ENCODE data around the gene ZCCHC7. TPM values are rescaled to one million over a fixed set of nuclear protein-coding genes. Genes with fewer than 3 reads are reported as not detected.
A peak's percentile ranks its signal among the peaks of the same experiment; 100 is the strongest.
"Not testable (repeated sequence)": the region's sequence is repeated elsewhere in the genome, so short reads cannot be mapped to it uniquely, and the experiment has no call there.

Gene ZCCHC7
- total RNA-seq, 2 donors from 2014 or later = 20.7 to 25.7 TPM

- Mint-ChIP-seq H3K4me3 (no peak overlapping the region), H3K27ac (no peak overlapping the region), H3K4me1 (ENCODE audit: low read depth in 2 of 2) (peaks cover 7 to 16% of the 10 kb centered on the region in 2 donors), H3K36me3 (peaks cover 7% of the 10 kb centered on the region), H3K27me3 (no peaks in the 10 kb centered on the region), H3K9me3 (no peaks in the 10 kb centered on the region)
- no peak for DNase-seq (ENCODE audit: low spot score)
- no peak for ATAC-seq
Measured at GRCh38 chr9:37141015-37141414, 20.6 kb downstream of the ZCCHC7 start.

DNA sequence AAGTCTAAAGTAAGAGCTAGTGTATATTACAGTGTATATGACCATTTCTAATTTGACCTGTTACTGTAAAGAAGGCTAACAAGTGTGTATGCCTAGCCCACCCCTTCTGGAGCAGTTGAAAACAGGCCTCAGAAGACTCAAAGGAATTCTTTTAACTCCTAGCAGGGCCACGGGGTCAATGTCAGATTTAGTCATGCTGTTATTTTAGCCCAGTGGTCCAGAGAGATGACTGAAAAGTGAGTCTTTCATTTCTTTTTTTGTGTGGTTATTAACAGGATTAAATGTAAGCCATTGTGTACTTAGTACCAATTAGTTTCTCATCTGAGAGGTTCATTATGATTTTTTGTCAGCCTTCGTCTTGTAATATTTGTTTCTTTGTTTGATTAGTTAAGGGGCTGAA lies 24.4 kb downstream of the ZCCHC7 start:
- H3K4me3 Mint-ChIP-seq = no peak overlapping the region
- H3K27me3 Mint-ChIP-seq = no peaks in the 10 kb centered on the region
- peaks cover 9 to 24% of the 10 kb centered on the region in 2 donors for H3K4me1 Mint-ChIP-seq (ENCODE audit: low read depth in 2 of 2)
- ATAC-seq = no peak
- no peak for DNase-seq (ENCODE audit: low spot score)
- peak overlapping the region in 1 of 2 donors; percentile 64 for H3K27ac Mint-ChIP-seq
- H3K9me3 Mint-ChIP-seq = no peaks in the 10 kb centered on the region
- H3K36me3 Mint-ChIP-seq = peaks cover 2% of the 10 kb centered on the region

DNA sequence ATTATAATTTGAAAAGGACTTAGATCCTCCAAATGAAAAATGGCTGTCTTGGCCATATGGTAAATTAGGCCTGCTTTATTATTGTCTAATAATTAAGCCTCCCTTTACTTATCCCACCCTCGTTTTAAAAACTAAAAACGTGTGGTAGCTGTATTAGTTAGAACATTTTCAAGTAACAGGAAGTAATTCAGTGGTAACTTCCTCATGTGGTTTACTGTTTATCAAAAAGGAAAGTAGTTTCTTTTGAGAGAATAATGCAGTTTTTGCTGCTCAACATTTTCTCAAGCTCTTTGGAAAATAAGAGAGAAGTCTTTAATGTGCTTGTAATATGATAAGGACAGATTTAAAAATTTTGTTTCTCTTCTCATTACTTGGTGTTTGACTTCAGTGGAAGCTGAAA lies 26.0 kb downstream of the ZCCHC7 start:
- DNase-seq (ENCODE audit: low spot score) (no peak), ATAC-seq (peak in 1 of 2 donors; percentile 62)
- no peaks in the 10 kb centered on the region for H3K9me3 Mint-ChIP-seq
- peak overlapping the region; percentile 78 for H3K4me3 Mint-ChIP-seq
- peaks cover 5 to 29% of the 10 kb centered on the region in 2 donors for H3K4me1 Mint-ChIP-seq (ENCODE audit: low read depth in 2 of 2)
- H3K27me3 Mint-ChIP-seq = no peaks in the 10 kb centered on the region
- peak overlapping the region; percentile 81 to 94 for H3K27ac Mint-ChIP-seq
- H3K36me3 Mint-ChIP-seq = peaks cover 6% of the 10 kb centered on the region

GRCh38 chr9:37148181-37148580 lies 27.8 kb downstream of the ZCCHC7 start:
- peaks cover 6% of the 10 kb centered on the region for H3K36me3 Mint-ChIP-seq
- DNase-seq (ENCODE audit: low spot score) = no peak
- H3K27me3 Mint-ChIP-seq = no peaks in the 10 kb centered on the region
- peak overlapping the region in 1 of 2 donors; percentile 8 for H3K27ac Mint-ChIP-seq
- ATAC-seq = no peak
- no peaks in the 10 kb centered on the region for H3K9me3 Mint-ChIP-seq
- peaks cover 8 to 29% of the 10 kb centered on the region in 2 donors for H3K4me1 Mint-ChIP-seq (ENCODE audit: low read depth in 2 of 2)
- H3K4me3 Mint-ChIP-seq = no peak overlapping the region

GRCh38 chr9:37149666-37150308 lies 29.4 kb downstream of the ZCCHC7 start:
- ATAC-seq = no peak
- Mint-ChIP-seq H3K27ac (no peak overlapping the region), H3K36me3 (peaks cover 14% of the 10 kb centered on the region), H3K4me1 (ENCODE audit: low read depth in 2 of 2) (peaks cover 8 to 24% of the 10 kb centered on the region in 2 donors), H3K4me3 (no peak overlapping the region), H3K27me3 (no peaks in the 10 kb centered on the region), H3K9me3 (no peaks in the 10 kb centered on the region)
- DNase-seq (ENCODE audit: low spot score) = no peak

- DNase-seq (ENCODE audit: low spot score) (no peak), ATAC-seq (no peak)
- Mint-ChIP-seq H3K9me3 (no peaks in the 10 kb centered on the region), H3K4me1 (ENCODE audit: low read depth in 2 of 2) (peaks cover 8 to 22% of the 10 kb centered on the region in 2 donors), H3K36me3 (peaks cover 14% of the 10 kb centered on the region), H3K4me3 (no peak overlapping the region), H3K27ac (no peak overlapping the region), H3K27me3 (no peaks in the 10 kb centered on the region)
Measured at GRCh38 chr9:37150415-37150814, 30.0 kb downstream of the ZCCHC7 start.

DNA sequence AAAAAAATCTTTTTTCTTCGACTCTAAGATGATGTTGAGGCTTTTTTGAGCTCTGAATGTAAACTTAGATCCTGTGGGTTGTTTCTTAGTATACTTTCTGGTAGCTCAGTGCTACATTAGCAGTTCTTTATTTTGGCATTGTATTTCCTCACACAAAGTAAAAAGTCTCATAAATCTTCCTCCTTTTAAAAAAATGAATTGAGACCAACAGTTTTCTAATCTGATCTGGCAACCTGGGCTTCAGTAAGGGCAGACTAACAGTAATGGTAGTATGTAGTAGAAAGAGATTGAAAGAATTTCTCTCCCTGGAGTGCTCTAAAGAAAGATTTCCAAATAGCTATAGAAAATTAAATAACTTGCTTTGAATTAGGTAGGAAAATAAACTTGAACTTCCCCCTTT lies 31.4 kb downstream of the ZCCHC7 start:
- Mint-ChIP-seq H3K27ac (no peak overlapping the region), H3K27me3 (no peaks in the 10 kb centered on the region), H3K4me1 (ENCODE audit: low read depth in 2 of 2) (peaks cover 3 to 16% of the 10 kb centered on the region in 2 donors), H3K36me3 (peaks cover 14% of the 10 kb centered on the region), H3K9me3 (no peaks in the 10 kb centered on the region), H3K4me3 (no peak overlapping the region)
- DNase-seq (ENCODE audit: low spot score) (no peak), ATAC-seq (no peak)

- Mint-ChIP-seq H3K4me1 (ENCODE audit: low read depth in 2 of 2) (peaks cover 5 to 14% of the 10 kb centered on the region in 2 donors), H3K4me3 (no peak overlapping the region), H3K27me3 (no peaks in the 10 kb centered on the region), H3K27ac (no peak overlapping the region), H3K9me3 (no peaks in the 10 kb centered on the region), H3K36me3 (peaks cover 14% of the 10 kb centered on the region)
- no peak for DNase-seq (ENCODE audit: low spot score)
- no peak for ATAC-seq
Measured at GRCh38 chr9:37152365-37152764, 32.0 kb downstream of the ZCCHC7 start.

DNA sequence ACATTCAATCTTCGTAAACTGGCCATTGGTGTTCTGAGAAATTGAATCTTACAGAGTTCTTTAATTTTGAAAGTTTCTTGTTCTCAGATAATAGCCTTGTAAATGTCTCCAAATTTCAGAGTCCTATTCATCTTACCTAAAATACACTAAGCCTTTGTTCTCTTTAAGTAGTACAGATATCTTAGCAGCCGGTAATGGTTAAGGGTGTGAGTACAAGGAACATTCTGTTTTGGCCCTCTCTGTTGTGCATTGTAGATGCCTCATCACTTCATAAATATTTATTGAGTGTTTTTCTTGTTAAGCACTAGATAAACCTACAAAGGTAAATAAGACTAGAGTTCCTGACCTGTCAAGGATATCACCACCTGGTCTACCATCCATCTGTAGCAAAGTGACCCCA lies 35.2 kb downstream of the ZCCHC7 start:
- no peak for DNase-seq (ENCODE audit: low spot score)
- H3K27ac Mint-ChIP-seq = no peak overlapping the region

GRCh38 chr9:37156205-37156604 lies 35.8 kb downstream of the ZCCHC7 start:
- Mint-ChIP-seq H3K27me3 (no peaks in the 10 kb centered on the region), H3K4me1 (ENCODE audit: low read depth in 2 of 2) (peaks cover 9% of the 10 kb centered on the region in 2 donors), H3K27ac (no peak overlapping the region), H3K36me3 (peaks cover 13% of the 10 kb centered on the region), H3K9me3 (no peaks in the 10 kb centered on the region), H3K4me3 (no peak overlapping the region)
- ATAC-seq (no peak), DNase-seq (ENCODE audit: low spot score) (no peak)

More for the DNA sequence above, 35.2 kb downstream of the ZCCHC7 start:
- Mint-ChIP-seq H3K9me3 (no peaks in the 10 kb centered on the region), H3K4me1 (ENCODE audit: low read depth in 2 of 2) (peaks cover 9% of the 10 kb centered on the region in 2 donors), H3K36me3 (peaks cover 13% of the 10 kb centered on the region), H3K4me3 (no peak overlapping the region), H3K27me3 (no peaks in the 10 kb centered on the region)
- ATAC-seq = no peak

DNA sequence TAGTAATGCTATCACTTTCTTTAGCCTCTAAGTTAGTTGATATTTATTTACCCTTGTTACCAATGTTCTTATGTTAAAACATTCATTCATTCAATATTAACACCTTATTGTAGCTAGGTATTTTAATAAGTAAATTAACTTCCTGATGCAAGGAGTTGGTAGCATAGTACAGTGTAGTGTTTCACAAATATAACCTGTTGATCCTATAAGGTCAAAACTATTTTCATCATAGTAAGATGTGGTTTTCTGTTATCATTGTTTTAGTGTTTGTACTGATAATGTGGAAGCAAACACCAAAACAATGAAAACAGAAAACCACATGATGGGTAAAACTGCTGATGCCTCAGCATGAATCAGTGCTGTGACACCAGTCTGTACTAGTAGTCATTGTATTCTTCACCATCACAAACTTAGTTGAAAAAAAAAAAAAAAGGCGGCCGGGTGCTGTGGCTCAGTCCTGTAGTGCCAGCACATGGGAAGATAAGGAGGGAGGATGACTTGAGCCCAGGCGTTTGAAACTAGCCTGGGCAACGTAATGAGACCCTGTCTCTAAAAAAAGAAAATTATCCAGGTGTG lies 36.5 kb downstream of the ZCCHC7 start:
- DNase-seq (ENCODE audit: low spot score) (no peak), ATAC-seq (no peak)
- no peaks in the 10 kb centered on the region for H3K27me3 Mint-ChIP-seq
- peaks cover 13% of the 10 kb centered on the region for H3K36me3 Mint-ChIP-seq
- H3K4me1 Mint-ChIP-seq (ENCODE audit: low read depth in 2 of 2) = peaks cover 9 to 12% of the 10 kb centered on the region in 2 donors
- no peak overlapping the region for H3K4me3 Mint-ChIP-seq
- no peak overlapping the region for H3K27ac Mint-ChIP-seq
- no peaks in the 10 kb centered on the region for H3K9me3 Mint-ChIP-seq

DNA sequence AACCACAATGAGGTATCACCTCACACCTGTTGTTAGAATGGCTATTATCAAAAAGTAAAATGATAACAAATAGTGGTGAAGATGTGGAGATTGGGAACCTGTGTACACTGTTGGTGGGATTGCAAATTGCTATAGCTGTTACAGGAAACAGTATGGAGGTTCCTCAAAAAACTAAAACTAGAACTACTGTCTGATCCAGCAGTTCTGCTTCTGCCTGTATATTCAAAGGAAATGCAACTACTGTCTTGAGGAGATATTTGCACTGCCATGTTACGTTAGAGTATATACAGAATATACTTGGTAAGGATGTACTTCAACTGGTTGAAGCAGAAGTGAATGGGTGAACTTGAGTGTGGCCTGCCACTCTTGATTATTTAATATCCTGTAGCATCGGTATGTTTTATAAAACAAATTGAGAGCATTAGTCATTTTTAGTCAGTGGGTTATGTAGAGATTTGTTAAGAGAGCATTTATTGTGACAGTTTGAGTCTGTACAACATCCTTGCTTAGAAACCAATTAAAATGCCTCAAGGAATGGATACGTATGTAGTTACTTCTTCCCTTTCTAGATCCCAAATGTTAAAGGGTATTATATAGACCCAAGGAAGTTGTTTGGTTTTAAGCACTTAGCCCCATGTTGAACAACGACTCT lies 37.5 kb downstream of the ZCCHC7 start:
- no peak for ATAC-seq
- Mint-ChIP-seq H3K27me3 (no peaks in the 10 kb centered on the region), H3K4me3 (no peak overlapping the region), H3K27ac (no peak overlapping the region), H3K36me3 (peaks cover 13% of the 10 kb centered on the region), H3K4me1 (ENCODE audit: low read depth in 2 of 2) (peaks cover 9 to 11% of the 10 kb centered on the region in 2 donors), H3K9me3 (no peaks in the 10 kb centered on the region)
- no peak for DNase-seq (ENCODE audit: low spot score)

DNA sequence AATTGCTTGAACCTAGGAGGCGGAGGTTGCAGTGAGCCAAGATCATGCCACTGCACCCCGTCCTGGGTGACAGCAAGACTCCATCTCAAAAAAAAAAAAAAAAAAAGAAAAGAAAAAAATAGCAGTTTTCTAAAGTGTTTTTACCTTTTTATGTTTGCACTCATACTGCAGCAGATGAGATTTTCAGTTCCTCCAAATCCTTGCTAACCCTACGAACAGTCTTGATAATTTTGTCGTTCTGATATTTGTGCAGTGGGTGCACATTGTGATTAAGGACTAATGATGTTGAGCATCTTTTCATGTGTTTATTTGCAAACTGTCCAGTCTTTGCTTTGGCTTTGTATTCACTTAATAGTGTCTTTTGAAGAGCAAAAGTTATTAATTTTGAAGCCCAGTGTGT lies 42.9 kb downstream of the ZCCHC7 start:
- peaks cover 15% of the 10 kb centered on the region for H3K36me3 Mint-ChIP-seq
- DNase-seq (ENCODE audit: low spot score) = no peak
- no peaks in the 10 kb centered on the region for H3K9me3 Mint-ChIP-seq
- no peak overlapping the region for H3K27ac Mint-ChIP-seq
- no peaks in the 10 kb centered on the region for H3K27me3 Mint-ChIP-seq
- ATAC-seq = no peak
- H3K4me3 Mint-ChIP-seq = no peak overlapping the region
- H3K4me1 Mint-ChIP-seq (ENCODE audit: low read depth in 2 of 2) = peaks cover under 1 to 8% of the 10 kb centered on the region in 2 donors

GRCh38 chr9:37164335-37164734 lies 44.0 kb downstream of the ZCCHC7 start:
- H3K4me1 Mint-ChIP-seq (ENCODE audit: low read depth in 2 of 2); DNase-seq (ENCODE audit: low spot score); H3K27ac Mint-ChIP-seq; ATAC-seq; H3K9me3 Mint-ChIP-seq; H3K27me3 Mint-ChIP-seq; H3K4me3 Mint-ChIP-seq: not testable (repeated sequence)
- peaks cover 15% of the 10 kb centered on the region for H3K36me3 Mint-ChIP-seq
